Loucy (cell line): Measurements from ENCODE around the gene CD300A.

Experiments
- H2AFZ ChIP-seq: fragments of 200-600 bp; sonication (generic); 2 replicates; pipeline ENCODE4 v1.6.0; 2016; ENCODE audit warnings: antibody characterized with exemption, mild to moderate bottlenecking, low read length, moderate library complexity
- H3F3A ChIP-seq: fragments of 200-600 bp; 2 replicates; pipeline ENCODE4 v1.6.0; 2016; ENCODE audit warnings: antibody characterized with exemption, low read depth, mild to moderate bottlenecking
- H3K27me3 ChIP-seq: fragments of 200-600 bp; sonication (generic); 2 replicates; pipeline ENCODE4 v1.6.1; 2014; ENCODE audit warnings: low read length, mild to moderate bottlenecking; ENCODE audit not compliant: insufficient read depth, poor library complexity, severe bottlenecking
- H3K36me3 ChIP-seq: fragments of 200-600 bp; sonication (generic); 2 replicates; pipeline ENCODE4 v1.6.1; 2016; ENCODE audit warnings: low read length; ENCODE audit not compliant: insufficient read depth
- H3K4me1 ChIP-seq: fragments of 200-600 bp; sonication (generic); 2 replicates; pipeline ENCODE4 v1.5.1; 2014; ENCODE audit warnings: low read length, mild to moderate bottlenecking; ENCODE audit not compliant: insufficient read depth, poor library complexity, severe bottlenecking
- H3K4me2 ChIP-seq: fragments of 200-600 bp; sonication (generic); 2 replicates; pipeline ENCODE4 v1.6.0; 2014; ENCODE audit warnings: antibody characterized with exemption, low read length, low read depth, mild to moderate bottlenecking; ENCODE audit not compliant: poor library complexity, severe bottlenecking
- H3K4me3 ChIP-seq: fragments of 200-600 bp; sonication (generic); 2 replicates; pipeline ENCODE4 v1.5.1; 2014; ENCODE audit warnings: low read length, mild to moderate bottlenecking, mixed read lengths; ENCODE audit not compliant: poor library complexity, severe bottlenecking
- H3K79me2 ChIP-seq: fragments of 200-600 bp; sonication (generic); 2 replicates; pipeline ENCODE4 v1.6.1; 2014; ENCODE audit warnings: low read length; ENCODE audit not compliant: insufficient read depth
- H3K9ac ChIP-seq: fragments of 200-600 bp; sonication (generic); 2 replicates; pipeline ENCODE4 v1.6.0; 2014; ENCODE audit warnings: mild to moderate bottlenecking, low read depth, low read length, moderate library complexity; ENCODE audit not compliant: poor library complexity, severe bottlenecking
- H3K9me2 ChIP-seq: fragments of 200-600 bp; sonication (generic); replicated peaks from 2 replicates; pipeline ENCODE4 v1.6.1; 2016; ENCODE audit warnings: low read depth, low read length, mixed read lengths
- H3K9me3 ChIP-seq: fragments of 200-600 bp; sonication (generic); 2 replicates; pipeline ENCODE4 v1.6.1; 2014; ENCODE audit warnings: mild to moderate bottlenecking, antibody characterized with exemption, low read length, low read depth; ENCODE audit not compliant: insufficient read depth
- H4K20me1 ChIP-seq: fragments of 200-600 bp; sonication (generic); 2 replicates; pipeline ENCODE4 v1.6.0; 2014; ENCODE audit warnings: antibody characterized with exemption, low read length, mild to moderate bottlenecking; ENCODE audit not compliant: insufficient read depth, poor library complexity, severe bottlenecking
- CTCF ChIP-seq: fragments of 200-600 bp; sonication (generic); conservative IDR thresholded peaks from 2 replicates; pipeline ENCODE4 v1.5.1; 2014; ENCODE audit warnings: mild to moderate bottlenecking, antibody characterized with exemption, low read length
- EZH2phosphoT487 ChIP-seq: fragments of 200-600 bp; IDR thresholded peaks from 2 replicates; pipeline ENCODE4 v1.6.1; 2018; ENCODE audit warnings: antibody characterized with exemption, mild to moderate bottlenecking, moderate library complexity, borderline replicate concordance

Gene CD300A

GRCh38 chr17:74464730-74465377 is 1.6 kb upstream of the CD300A start:
- Histone ChIP-seq H3K79me2 (no peaks in the 10 kb centered on the region), H3K9ac (no peak overlapping the region), H3K27me3 (peaks cover 69% of the 10 kb centered on the region), H3K9me3 (no peaks in the 10 kb centered on the region), H3F3A (0 out of 2 replicates have a peak, but pooled peaks cover 3% of the 10 kb centered on the region), H3K4me1 (peaks cover 16% of the 10 kb centered on the region), H3K4me2 (no peak overlapping the region), H4K20me1 (no peaks in the 10 kb centered on the region), H3K36me3 (no peaks in the 10 kb centered on the region), H2AFZ (no peak overlapping the region), H3K9me2 (no peaks in the 10 kb centered on the region), H3K4me3 (no peak overlapping the region)
- TF ChIP-seq EZH2phosphoT487 (no peak), CTCF (no peak)

- Histone ChIP-seq H3K36me3 (no peaks in the 10 kb centered on the region), H3K27me3 (peaks cover 69% of the 10 kb centered on the region), H4K20me1 (no peaks in the 10 kb centered on the region), H3K9me2 (no peaks in the 10 kb centered on the region), H3K4me2 (no peak overlapping the region), H3F3A (0 out of 2 replicates have a peak, but pooled peaks cover 3% of the 10 kb centered on the region), H3K9ac (no peak overlapping the region), H2AFZ (no peak overlapping the region), H3K9me3 (no peaks in the 10 kb centered on the region), H3K4me3 (no peak overlapping the region), H3K79me2 (no peaks in the 10 kb centered on the region), H3K4me1 (peaks cover 16% of the 10 kb centered on the region)
- TF ChIP-seq CTCF (no peak), EZH2phosphoT487 (no peak)
Measured at GRCh38 chr17:74465378-74466110, 890 bp upstream of the CD300A start.

- Histone ChIP-seq H3K9me3 (no peaks in the 10 kb centered on the region), H4K20me1 (no peaks in the 10 kb centered on the region), H3K9me2 (no peaks in the 10 kb centered on the region), H3K4me3 (no peak overlapping the region), H3K4me1 (peaks cover 16% of the 10 kb centered on the region), H2AFZ (no peak overlapping the region), H3K27me3 (peaks cover 65% of the 10 kb centered on the region), H3K9ac (no peak overlapping the region), H3F3A (0 out of 2 replicates have a peak, but pooled peaks cover 3% of the 10 kb centered on the region), H3K4me2 (no peak overlapping the region), H3K36me3 (no peaks in the 10 kb centered on the region), H3K79me2 (no peaks in the 10 kb centered on the region)
- TF ChIP-seq CTCF (no peak), EZH2phosphoT487 (no peak)
Measured at GRCh38 chr17:74466828-74467184, 372 bp downstream of the CD300A start.
